GM21367 (cell line): ENCODE measurements around the gene MBTD1.
"Not testable (repeated sequence)": the region's sequence is repeated elsewhere in the genome, so short reads cannot be mapped to it uniquely, and the experiment has no call there.

Experiments used
- ATAC-seq: cut with Tn5 transposase; IDR thresholded peaks from one replicate; pipeline ENCODE4 v1.9.1; 2021; ENCODE audit not compliant: unreplicated experiment

Gene MBTD1

GRCh38 chr17:51191895-51192294 lies 68.0 kb downstream of the MBTD1 start:
- ATAC-seq = no peak

GRCh38 chr17:51189628-51190027 lies 70.2 kb downstream of the MBTD1 start:
- ATAC-seq = no peak

GRCh38 chr17:51189162-51189561 lies 70.7 kb downstream of the MBTD1 start:
- ATAC-seq = no peak

GRCh38 chr17:51188271-51188833 lies 71.5 kb downstream of the MBTD1 start:
- ATAC-seq = no peak

- no peak for ATAC-seq
These were observed 74.0 kb downstream of the MBTD1 start for GRCh38 chr17:51185763-51186332.

GRCh38 chr17:51184124-51184523 lies 75.7 kb downstream of the MBTD1 start:
- ATAC-seq = no peak

- no peak for ATAC-seq
These were observed 79.4 kb downstream of the MBTD1 start for GRCh38 chr17:51180486-51180885.

- ATAC-seq = not testable (repeated sequence)
These were observed 87.8 kb downstream of the MBTD1 start for GRCh38 chr17:51172030-51172429.

- ATAC-seq = no peak
These were observed 89.1 kb downstream of the MBTD1 start for GRCh38 chr17:51170736-51171135.

GRCh38 chr17:51169340-51169739 lies 90.5 kb downstream of the MBTD1 start:
- ATAC-seq = no peak

- peak; percentile 48 for ATAC-seq
These were observed 92.6 kb downstream of the MBTD1 start for GRCh38 chr17:51166987-51167931.

GRCh38 chr17:51166198-51166986 lies 93.5 kb downstream of the MBTD1 start, which contains the start of gene NME2:
Gene NME2, plus strand, starts transcription at chr17:51166411. Its CDS starts 420 bp downstream, at chr17:51166831.
- ATAC-seq = peak; percentile 70

GRCh38 chr17:51165680-51166197 lies 94.1 kb downstream of the MBTD1 start:
- ATAC-seq = no peak

GRCh38 chr17:51164911-51165679 lies 94.8 kb downstream of the MBTD1 start:
- no peak for ATAC-seq

- ATAC-seq = no peak
These were observed 98.3 kb downstream of the MBTD1 start for GRCh38 chr17:51161541-51161940.

GRCh38 chr17:51159604-51160003 lies 100.2 kb downstream of the MBTD1 start:
- ATAC-seq = no peak

GRCh38 chr17:51155416-51155815 lies 104.4 kb downstream of the MBTD1 start:
- no peak for ATAC-seq

- ATAC-seq = no peak
These were observed 105.7 kb downstream of the MBTD1 start for GRCh38 chr17:51154176-51154575.

- peak; percentile 85 for ATAC-seq
These were observed 106.4 kb downstream of the MBTD1 start, which contains the start of gene NME1 for GRCh38 chr17:51153210-51154072. Gene NME1, plus strand, starts transcription at chr17:51153559. Its CDS starts 2,096 bp downstream, at chr17:51155655.
